GM10248 (cell line): ENCODE results near the gene WNK4.

Source experiments
- CTCF ChIA-PET: fragments of 300-600 bp; sonication (Branson Sonifier 250); formaldehyde crosslinking; extraction: SDS; loops from one replicate; lab custom pipeline; 2021; ENCODE audit warnings: antibody characterized with exemption; lab: Yijun Ruan, JAX
- POLR2A ChIA-PET: fragments of 350-650 bp; sonication (Branson Sonifier 250); formaldehyde crosslinking; extraction: SDS; loops from one replicate; lab custom pipeline; 2020; ENCODE audit warnings: antibody characterized with exemption; lab: Yijun Ruan, JAX
- DNase-seq: peaks from one replicate; pipeline ENCODE4 v3.0.0; 2012; ENCODE audit errors: extremely low spot score
- CTCF ChIP-seq: IDR thresholded peaks from 2 replicates; pipeline ENCODE4 v1.5.1; 2012; ENCODE audit warnings: mild to moderate bottlenecking, low read depth; ENCODE audit errors: extremely low read depth, missing control alignments, control extremely low read depth

Gene WNK4

GRCh38 chr17:42795061-42795460, 14.7 kb downstream of the WNK4 start:
- TF ChIP-seq CTCF = no peak
- POLR2A ChIA-PET = no interaction called here
- DNase-seq = no peak
- CTCF ChIA-PET = interaction anchor here (1.1 to 1.6 kb wide), 6 partner anchors 9 to 31 kb away, joined by 3 to 5 read pairs (median 4); partner anchors contain the start of gene BECN1

- POLR2A ChIA-PET = no interaction called here
- no peak for TF ChIP-seq CTCF
- CTCF ChIA-PET = interaction anchor here (1.1 to 1.6 kb wide), 5 partner anchors 9 to 32 kb away, joined by 3 to 5 read pairs (median 4); partner anchors contain the start of gene BECN1
- no peak for DNase-seq
Measured at GRCh38 chr17:42795465-42795864, 15.1 kb downstream of the WNK4 start.

GRCh38 chr17:42796066-42796758, 15.8 kb downstream of the WNK4 start:
- ChIA-PET POLR2A (no interaction called here), CTCF (interaction anchor here (0.9 to 1.6 kb wide), 4 partner anchors 25 to 614 kb away, joined by 3 to 5 read pairs (median 4); partner anchors contain the start of gene BECN1)
- no peak for TF ChIP-seq CTCF
- DNase-seq = no peak

- DNase-seq = no peak
- TF ChIP-seq CTCF = no peak
- POLR2A ChIA-PET = no interaction called here
- CTCF ChIA-PET = interaction anchor here (0.9 to 2.1 kb wide), 7 partner anchors 11 to 616 kb away, joined by 3 to 6 read pairs (median 3); no protein-coding TSS in a partner anchor
Measured at GRCh38 chr17:42797067-42798007, 16.9 kb downstream of the WNK4 start.

GRCh38 chr17:42798011-42798382, 17.6 kb downstream of the WNK4 start:
- TF ChIP-seq CTCF = no peak
- POLR2A ChIA-PET = interaction anchor here (0.5 kb wide), 1 partner anchor 519 kb away, joined by 6 read pairs; no protein-coding TSS in a partner anchor
- CTCF ChIA-PET = interaction anchor here (1.1 to 2.1 kb wide), 7 partner anchors 11 to 537 kb away, joined by 3 to 7 read pairs (median 5); partner anchors contain the start of gene BECN1

More at GRCh38 chr17:42798011-42798382, 17.6 kb downstream of the WNK4 start:
- DNase-seq = no peak
